IgD-negative memory B cell (primary cell): ENCODE results near the gene PAGE5. TPM values are rescaled to one million over a fixed set of nuclear protein-coding genes. Genes with fewer than 3 reads are reported as not detected.

Source experiments
- H3K27ac Mint-ChIP-seq, 3 donors: one replicate each; pipeline ENCODE4 v1.8.0; 2020 to 2022; ENCODE audit warnings: mild to moderate bottlenecking in 3 of 3, mixed read lengths in 3 of 3, moderate library complexity in 1 of 3
- H3K27me3 Mint-ChIP-seq: one replicate; pipeline ENCODE4 v1.8.0; 2021; ENCODE audit warnings: mixed read lengths
- H3K36me3 Mint-ChIP-seq: one replicate; pipeline ENCODE4 v1.8.0; 2020; ENCODE audit warnings: mild to moderate bottlenecking, mixed read lengths
- H3K4me1 Mint-ChIP-seq, 3 donors: one replicate each; pipeline ENCODE4 v1.8.0; 2020 to 2022; ENCODE audit warnings: mixed read lengths in 3 of 3, mild to moderate bottlenecking in 1 of 3
- H3K4me3 Mint-ChIP-seq, 4 donors: one replicate each; pipeline ENCODE4 v1.8.0; 2020 to 2022; ENCODE audit warnings: mild to moderate bottlenecking in 4 of 4, mixed read lengths in 4 of 4, moderate library complexity in 3 of 4
- H3K9me3 Mint-ChIP-seq, 3 donors: one replicate each; pipeline ENCODE4 v1.8.0; 2020 to 2021; ENCODE audit warnings: mixed read lengths in 3 of 3, mild to moderate bottlenecking in 1 of 3
- polyA plus RNA-seq: library from polyadenylated mRNA; unstranded; fragments of 300-500 nt; fragmentation: Illumina TruSeq; gene quantifications from one replicate; pipeline ENCODE4 v1.2.3, GENCODE V29; 2021

The PAGE5 gene
- polyA plus RNA-seq = not detected

- Mint-ChIP-seq H3K9me3 (peaks cover 0 to 4% (median under 1%) of the 10 kb centered on the region in 3 donors), H3K4me3 (no peak within 1 kb of the TSS), H3K27ac (no peak within 1 kb of the TSS), H3K27me3 (no peaks in the 10 kb centered on the region), H3K4me1 (no peaks in the 10 kb centered on the region), H3K36me3 (no peaks in the 10 kb centered on the region)
Measured at GRCh38 chrX:55220119-55220794, at the start of gene PAGE5. TSS of gene PAGE5 (plus strand) at chrX:55220346. CDS start at chrX:55221383, 1,037 bp downstream.

- Mint-ChIP-seq H3K4me1 (no peaks in the 10 kb centered on the region), H3K9me3 (peaks cover 0 to 2% (median 0%) of the 10 kb centered on the region in 3 donors), H3K27me3 (peaks cover 3% of the 10 kb centered on the region), H3K4me3 (peak overlapping the region in 1 of 4 donors; percentile 4), H3K27ac (no peak overlapping the region), H3K36me3 (no peaks in the 10 kb centered on the region)
Measured at GRCh38 chrX:55187281-55187680, 32.9 kb upstream of the PAGE5 start.

- Mint-ChIP-seq H3K9me3 (peaks cover 3 to 4% (median 4%) of the 10 kb centered on the region in 3 donors), H3K27me3 (no peaks in the 10 kb centered on the region), H3K36me3 (no peaks in the 10 kb centered on the region), H3K4me1 (peaks cover 0 to under 1% (median 0%) of the 10 kb centered on the region in 3 donors), H3K4me3 (no peak overlapping the region), H3K27ac (no peak overlapping the region)
Measured at GRCh38 chrX:55196688-55197087, 23.5 kb upstream of the PAGE5 start.

GRCh38 chrX:55201930-55202579 is 18.1 kb upstream of the PAGE5 start:
- Mint-ChIP-seq H3K36me3 (no peaks in the 10 kb centered on the region), H3K9me3 (peaks cover 0 to 2% (median 0%) of the 10 kb centered on the region in 3 donors), H3K4me1 (peaks cover 0 to 2% (median 0%) of the 10 kb centered on the region in 3 donors), H3K27me3 (no peaks in the 10 kb centered on the region), H3K27ac (no peak overlapping the region), H3K4me3 (peak overlapping the region in 1 of 4 donors; percentile 41)

GRCh38 chrX:55206162-55206941 is 13.8 kb upstream of the PAGE5 start:
- Mint-ChIP-seq H3K36me3 (no peaks in the 10 kb centered on the region), H3K27me3 (no peaks in the 10 kb centered on the region), H3K4me3 (peak overlapping the region in 1 of 4 donors; percentile 40), H3K4me1 (peaks cover 0 to 2% (median 0%) of the 10 kb centered on the region in 3 donors), H3K9me3 (no peaks in the 10 kb centered on the region), H3K27ac (no peak overlapping the region)

- no peak overlapping the region for H3K27ac Mint-ChIP-seq
- H3K9me3 Mint-ChIP-seq = peaks cover 0 to 2% (median 2%) of the 10 kb centered on the region in 3 donors
- peaks cover 0 to 3% (median 0%) of the 10 kb centered on the region in 3 donors for H3K4me1 Mint-ChIP-seq
- H3K36me3 Mint-ChIP-seq = peaks cover 2% of the 10 kb centered on the region
- no peaks in the 10 kb centered on the region for H3K27me3 Mint-ChIP-seq
- H3K4me3 Mint-ChIP-seq = no peak overlapping the region
Measured at GRCh38 chrX:55210931-55211677, 9.0 kb upstream of the PAGE5 start.

- H3K4me1 Mint-ChIP-seq = peaks cover 0 to 3% (median 0%) of the 10 kb centered on the region in 3 donors
- no peaks in the 10 kb centered on the region for H3K27me3 Mint-ChIP-seq
- no peak overlapping the region for H3K4me3 Mint-ChIP-seq
- peaks cover 0 to 4% (median 2%) of the 10 kb centered on the region in 3 donors for H3K9me3 Mint-ChIP-seq
- peaks cover 2% of the 10 kb centered on the region for H3K36me3 Mint-ChIP-seq
- no peak overlapping the region for H3K27ac Mint-ChIP-seq
Measured at GRCh38 chrX:55213381-55213780, 6.8 kb upstream of the PAGE5 start.

GRCh38 chrX:55240788-55241340 is 20.7 kb downstream of the PAGE5 start:
- no peak overlapping the region for H3K4me3 Mint-ChIP-seq
- peaks cover 3% of the 10 kb centered on the region for H3K36me3 Mint-ChIP-seq
- no peaks in the 10 kb centered on the region for H3K4me1 Mint-ChIP-seq
- peaks cover 0 to 4% (median 3%) of the 10 kb centered on the region in 3 donors for H3K9me3 Mint-ChIP-seq
- no peak overlapping the region for H3K27ac Mint-ChIP-seq
- peaks cover 3% of the 10 kb centered on the region for H3K27me3 Mint-ChIP-seq

GRCh38 chrX:55253528-55253927 is 33.4 kb downstream of the PAGE5 start:
- Mint-ChIP-seq H3K27me3 (no peaks in the 10 kb centered on the region), H3K4me3 (no peak overlapping the region), H3K36me3 (no peaks in the 10 kb centered on the region), H3K27ac (no peak overlapping the region), H3K9me3 (peaks cover 0 to 2% (median 0%) of the 10 kb centered on the region in 3 donors), H3K4me1 (no peaks in the 10 kb centered on the region)

- Mint-ChIP-seq H3K27me3 (no peaks in the 10 kb centered on the region), H3K36me3 (no peaks in the 10 kb centered on the region), H3K9me3 (no peaks in the 10 kb centered on the region), H3K4me3 (no peak overlapping the region), H3K4me1 (no peaks in the 10 kb centered on the region), H3K27ac (no peak overlapping the region)
Measured at GRCh38 chrX:55260806-55261205, 40.7 kb downstream of the PAGE5 start.

GRCh38 chrX:55264816-55265215 is 44.7 kb downstream of the PAGE5 start, which contains the start of gene PAGE3:
TSS of gene PAGE3 (minus strand) at chrX:55264916. CDS start at chrX:55263903, 1,013 bp downstream.
- no peak within 1 kb of the TSS for H3K4me3 Mint-ChIP-seq
- no peaks in the 10 kb centered on the region for H3K36me3 Mint-ChIP-seq
- H3K27me3 Mint-ChIP-seq = no peaks in the 10 kb centered on the region
- H3K4me1 Mint-ChIP-seq = no peaks in the 10 kb centered on the region
- H3K27ac Mint-ChIP-seq = no peak within 1 kb of the TSS
- no peaks in the 10 kb centered on the region for H3K9me3 Mint-ChIP-seq
